GM19395 (cell line): ENCODE measurements around the gene SLC9A3.

Experiments used
- ATAC-seq: cut with Tn5 transposase; IDR thresholded peaks from one replicate; pipeline ENCODE4 v1.9.1; 2021; ENCODE audit warnings: mild to moderate bottlenecking, moderate library complexity; ENCODE audit not compliant: unreplicated experiment

SLC9A3 gene

DNA sequence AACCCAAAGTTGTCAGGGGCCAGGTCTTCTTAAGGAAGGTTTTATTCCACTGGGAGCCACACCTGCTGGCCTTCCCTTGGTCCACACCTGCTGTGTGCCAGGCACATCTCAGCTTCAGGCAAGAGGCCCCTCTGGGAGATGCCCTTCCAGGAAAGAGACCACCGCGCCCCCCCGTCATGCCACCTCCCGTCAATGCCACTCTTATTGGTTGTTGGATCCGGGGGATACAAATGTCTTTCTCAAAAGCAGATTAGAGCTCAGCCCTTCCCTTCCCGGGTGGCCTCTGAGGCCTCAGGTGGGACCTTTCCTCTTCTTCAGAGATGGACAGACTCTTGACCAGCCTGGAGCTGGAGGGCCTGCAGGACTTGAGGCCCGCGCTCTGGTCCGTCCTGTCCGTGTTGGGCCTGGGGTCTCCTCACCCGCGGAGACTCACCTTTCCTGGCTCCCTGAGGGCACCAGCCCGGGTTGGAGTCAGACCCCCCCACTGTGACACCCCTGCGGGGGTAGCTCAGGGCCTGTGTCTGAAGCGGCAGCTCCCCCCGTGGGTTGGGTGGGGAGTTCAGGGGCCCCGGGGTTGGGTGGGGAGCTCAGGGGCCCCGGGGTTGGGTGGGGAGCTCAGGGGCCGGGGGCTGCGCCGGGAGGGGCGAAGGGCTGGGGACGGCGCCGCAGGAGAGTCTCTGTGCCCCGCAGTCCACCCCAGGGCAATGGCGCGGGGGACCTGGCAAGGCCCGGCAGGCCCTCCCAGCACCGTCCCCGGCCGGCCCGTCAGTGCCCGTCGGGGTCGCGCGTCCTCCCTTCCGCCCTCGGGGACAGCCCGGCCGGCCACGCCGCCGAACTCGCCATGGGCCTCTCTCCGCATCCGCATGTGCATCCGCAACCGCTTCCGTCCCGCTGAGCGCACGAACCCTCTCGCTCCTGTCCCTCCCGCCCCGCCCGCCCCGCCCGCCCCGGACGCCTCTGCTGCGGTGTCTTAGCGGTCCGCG lies 3.7 kb upstream of the SLC9A3 start:
- ATAC-seq: no peak

DNA sequence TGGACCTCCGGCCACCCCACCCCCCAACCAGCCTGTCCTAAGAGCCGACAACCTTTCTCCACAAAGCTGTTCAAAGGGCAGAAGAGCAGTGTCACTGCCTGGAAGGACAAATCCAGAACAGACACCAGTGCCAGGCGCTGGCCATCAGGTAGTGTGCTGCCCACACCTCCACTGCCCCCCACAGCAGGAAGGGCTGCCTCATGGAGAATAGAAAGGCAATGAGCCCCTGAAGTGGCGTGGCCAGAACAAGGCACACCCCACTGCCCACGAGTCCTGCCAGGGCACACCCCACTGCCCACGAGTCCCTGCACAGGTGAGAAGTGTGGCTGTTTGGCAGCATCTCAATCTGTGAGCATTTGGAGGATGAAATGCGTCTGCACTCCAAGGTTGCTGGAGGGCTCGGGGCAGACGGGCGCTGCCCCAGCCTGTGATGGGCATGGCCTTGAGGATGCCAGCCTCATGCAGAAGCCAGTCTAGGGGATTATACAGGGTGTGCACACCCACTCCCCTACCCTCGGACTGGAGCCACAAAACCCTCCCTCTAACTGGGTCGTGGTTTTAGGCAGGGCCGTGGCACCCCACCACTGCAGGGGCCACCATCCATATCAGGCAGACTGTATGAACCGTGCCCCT lies 2.3 kb upstream of the SLC9A3 start:
- no peak for ATAC-seq

DNA sequence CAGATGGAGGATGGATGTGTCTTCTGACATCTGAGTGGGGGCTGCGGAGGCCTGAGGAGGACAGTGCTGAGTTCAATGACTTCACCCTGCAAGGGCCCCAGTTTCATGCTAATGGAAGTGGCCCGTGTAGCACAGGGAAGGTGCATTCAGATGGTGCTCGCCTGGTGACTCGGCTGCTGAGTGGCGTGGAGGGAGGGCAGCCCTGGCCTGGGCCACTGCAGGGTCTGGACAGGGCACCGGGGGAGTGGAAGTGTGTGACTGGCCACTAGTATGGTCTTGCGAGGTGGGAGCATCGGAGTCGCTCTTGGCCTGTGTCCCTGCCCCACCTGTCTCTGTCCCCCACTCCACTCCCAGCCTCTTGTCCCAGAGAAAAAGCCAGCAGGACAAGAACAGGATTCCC lies 1.7 kb upstream of the SLC9A3 start:
- ATAC-seq: no peak

DNA sequence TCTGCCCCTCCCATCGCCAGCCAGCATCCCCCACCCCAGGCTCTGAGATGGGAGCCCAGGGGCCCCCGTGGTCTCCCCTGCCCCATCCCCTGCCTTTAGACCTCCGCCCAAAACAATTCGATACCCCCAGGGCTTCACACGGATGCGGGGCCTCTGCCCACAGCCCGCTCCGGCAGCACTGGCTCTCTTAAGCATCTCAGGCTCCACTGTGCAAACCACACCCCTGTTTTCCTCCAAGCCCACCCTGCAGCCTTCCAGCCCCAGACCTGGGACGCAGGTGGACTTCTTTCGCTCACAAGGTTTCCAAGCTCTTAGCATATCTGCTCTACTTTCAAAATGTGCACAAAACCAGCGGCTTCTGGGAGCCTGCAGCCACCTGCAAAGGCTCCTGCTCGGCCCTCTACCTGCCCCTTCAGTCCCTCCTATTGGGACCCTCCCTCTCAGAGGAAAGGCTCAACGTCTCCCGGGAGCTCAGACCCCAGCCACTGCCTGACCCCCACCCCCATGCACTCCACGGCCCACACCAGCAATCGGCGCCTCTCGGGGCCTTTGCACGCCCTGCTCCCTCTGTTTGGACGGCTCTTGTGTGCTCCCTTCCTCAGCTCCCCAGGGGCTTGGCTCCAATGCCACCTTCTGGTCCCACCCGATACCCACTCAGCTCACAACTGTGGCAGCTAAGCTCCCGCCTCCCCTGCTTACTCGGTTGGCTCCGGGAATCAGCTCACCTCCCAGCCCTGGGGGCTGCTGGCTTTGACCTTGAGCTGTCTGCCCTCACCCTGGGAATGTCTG lies 918 bp upstream of the SLC9A3 start:
- no peak for ATAC-seq

DNA sequence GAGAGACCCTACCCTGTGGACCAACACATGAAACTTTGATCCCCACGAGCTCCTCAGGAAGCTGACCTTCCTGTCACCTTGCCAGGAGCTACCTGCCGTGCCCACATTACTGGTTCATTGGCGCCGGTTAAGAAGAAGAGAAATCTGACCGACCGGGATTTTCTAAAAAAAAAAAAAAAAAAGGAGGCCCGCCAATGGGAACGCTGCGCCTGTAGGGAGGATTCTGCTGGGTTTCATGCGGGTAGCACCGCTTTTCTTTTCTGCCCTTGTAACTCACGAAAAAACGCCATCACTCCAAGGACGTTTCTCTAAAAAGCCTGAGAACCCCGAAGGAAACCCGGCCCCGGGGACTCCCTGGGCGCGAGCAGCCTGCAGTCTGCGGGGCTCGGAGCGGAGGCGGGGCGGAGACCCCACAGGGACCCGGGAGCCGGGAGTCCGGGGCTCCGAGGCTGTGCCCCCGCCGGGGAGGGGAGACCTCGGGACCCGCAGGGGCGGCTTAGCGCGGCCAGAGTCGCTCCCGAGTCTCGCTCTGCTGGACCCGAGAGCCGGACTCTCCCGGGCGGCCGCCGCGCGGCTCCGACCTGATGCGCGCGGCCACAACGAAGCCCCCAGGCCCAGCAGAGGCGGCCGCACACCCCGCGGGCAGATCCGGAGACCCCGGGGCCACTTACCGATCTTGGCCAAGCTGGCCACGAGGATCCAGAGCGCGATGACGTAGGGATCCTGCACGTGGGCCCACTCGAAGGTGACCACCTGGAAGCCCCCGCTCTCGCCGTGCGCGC lies 617 bp downstream of the SLC9A3 start:
- no peak for ATAC-seq

DNA sequence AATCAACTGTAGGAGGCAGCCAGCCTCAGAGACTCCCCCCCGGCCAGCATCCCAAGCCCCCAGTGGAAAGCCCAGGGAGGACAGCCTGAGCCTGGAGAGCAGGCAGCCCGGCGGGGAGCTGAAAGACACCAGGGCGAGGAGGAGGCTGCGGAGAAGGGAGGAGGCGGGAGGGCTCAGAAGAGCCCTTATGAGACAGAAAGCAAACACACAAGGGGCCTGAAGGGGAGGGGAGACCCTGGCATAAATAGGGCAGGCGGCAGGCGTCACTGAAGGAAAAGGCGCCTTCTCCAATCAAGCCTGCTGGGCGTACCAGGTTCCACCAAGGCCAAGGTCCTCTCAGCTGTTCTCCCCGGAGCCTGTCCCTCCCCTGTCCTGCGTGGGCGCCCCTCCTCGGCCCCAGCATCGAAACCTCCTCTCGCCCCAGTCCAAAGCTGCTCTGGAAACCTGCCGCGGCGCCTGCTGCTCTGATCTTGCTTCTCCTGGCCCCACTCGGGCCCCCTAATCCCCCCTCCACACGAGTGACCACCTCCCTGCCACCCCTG lies 1.3 kb downstream of the SLC9A3 start:
- ATAC-seq: no peak

DNA sequence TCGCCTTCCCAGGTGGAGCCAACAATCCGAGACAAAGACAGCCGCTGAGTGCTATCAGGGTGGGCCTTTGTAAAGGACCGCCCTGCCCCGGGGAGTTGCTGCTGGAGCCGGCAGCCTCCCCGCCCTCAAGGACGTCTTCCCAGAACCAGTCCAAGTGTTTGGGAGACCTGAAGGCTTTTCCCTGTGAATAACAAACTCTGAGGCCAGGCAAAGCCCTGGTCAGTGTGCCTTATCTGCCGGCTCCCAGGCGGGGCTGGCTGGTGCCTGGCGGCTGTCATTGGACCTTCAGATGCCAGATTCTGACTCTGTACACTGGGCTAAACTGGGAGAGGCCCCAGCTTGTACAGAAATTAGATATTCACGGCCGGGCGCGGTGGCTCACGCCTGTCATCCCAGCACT lies 2.1 kb downstream of the SLC9A3 start:
- no peak for ATAC-seq

DNA sequence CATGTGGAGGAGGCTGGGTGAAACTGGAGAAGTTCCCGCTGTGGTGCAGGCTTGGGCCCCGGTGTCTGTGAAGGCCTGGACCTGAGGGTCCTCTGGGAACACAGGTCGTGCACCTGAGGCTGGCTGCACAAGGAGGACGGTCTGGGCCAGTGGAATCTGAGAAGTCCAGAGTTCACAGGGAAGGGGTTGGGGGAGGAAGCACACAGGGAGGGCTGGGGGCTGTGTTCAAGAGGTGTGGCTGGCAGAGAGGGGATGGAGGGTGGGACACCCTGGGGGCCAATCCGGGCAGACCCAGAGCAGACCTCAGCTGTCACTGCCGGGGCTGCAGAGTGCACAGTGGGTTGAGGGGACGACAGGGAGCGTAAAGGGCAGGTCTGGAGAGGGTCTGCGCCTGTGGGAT lies 2.6 kb downstream of the SLC9A3 start:
- no peak for ATAC-seq

DNA sequence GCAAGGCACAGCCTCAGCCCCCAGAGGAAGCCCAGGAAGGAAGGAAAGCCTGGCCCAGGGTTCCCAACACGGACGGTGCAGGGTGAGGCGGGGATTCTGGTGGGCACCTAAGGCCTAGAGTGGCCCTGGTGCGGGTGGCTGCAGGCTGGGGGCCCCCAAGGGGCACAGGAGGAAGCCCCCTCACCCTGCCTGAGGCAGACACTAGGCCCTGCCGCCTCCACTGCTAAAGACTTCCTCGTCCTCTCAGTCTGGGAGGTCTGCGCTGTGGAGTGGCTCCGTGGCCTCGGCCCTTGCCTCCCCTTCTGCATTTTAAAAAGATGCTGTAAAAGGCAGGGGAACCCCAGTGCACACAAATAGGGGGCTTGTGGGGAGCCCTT lies 3.4 kb downstream of the SLC9A3 start:
- ATAC-seq: no peak

DNA sequence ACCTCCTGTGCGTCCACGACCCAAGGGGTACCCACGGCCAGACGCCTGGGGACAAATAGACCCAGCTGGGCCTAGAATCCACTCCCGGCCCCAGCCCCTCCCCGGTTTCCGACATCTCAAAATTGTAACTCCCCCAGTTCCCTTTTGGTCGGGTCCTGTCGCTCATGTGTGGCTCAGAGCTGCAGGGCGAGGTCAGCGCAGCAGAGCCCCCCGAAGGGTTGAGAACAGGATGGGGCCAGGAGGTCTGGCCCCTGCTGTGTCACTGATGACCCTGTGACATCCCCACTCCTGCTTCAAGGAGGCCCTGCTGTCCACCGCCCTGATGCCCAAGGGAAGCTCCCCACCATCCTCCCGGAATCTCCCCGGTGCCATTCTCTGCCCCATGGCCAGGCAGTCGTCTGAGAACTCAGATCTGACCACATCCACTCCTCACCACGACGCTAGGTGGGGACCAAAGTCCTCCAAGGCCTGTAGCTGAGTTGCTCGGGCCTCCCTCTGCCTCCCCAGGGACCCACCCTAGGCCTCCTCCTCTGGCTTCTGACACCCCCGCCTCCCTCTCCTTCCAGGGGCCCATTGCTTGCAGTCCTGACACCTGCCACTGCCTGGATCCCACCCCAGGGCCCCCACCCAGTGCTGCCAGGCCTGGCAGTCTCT lies 3.9 kb downstream of the SLC9A3 start:
- no peak for ATAC-seq

DNA sequence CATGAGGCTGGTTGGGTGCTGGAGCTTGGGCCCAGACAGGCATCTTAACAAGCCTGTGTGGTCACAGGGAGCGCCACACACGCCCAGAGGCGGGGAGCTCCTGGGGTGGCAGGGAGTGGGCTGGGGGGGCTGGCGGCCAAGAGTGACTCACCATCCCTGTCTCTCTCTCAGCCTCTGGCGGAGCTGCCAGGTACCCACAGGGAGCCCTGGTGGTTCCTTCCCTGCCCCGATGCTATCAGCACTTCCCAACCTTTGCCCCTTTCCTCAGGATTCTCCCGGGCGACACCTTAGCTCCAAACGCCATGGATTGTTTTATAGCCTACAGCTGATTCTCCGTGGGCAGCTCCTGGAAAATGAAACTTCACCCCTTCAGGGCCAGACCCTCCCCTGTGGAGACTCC lies 5.5 kb downstream of the SLC9A3 start:
- ATAC-seq: no peak

DNA sequence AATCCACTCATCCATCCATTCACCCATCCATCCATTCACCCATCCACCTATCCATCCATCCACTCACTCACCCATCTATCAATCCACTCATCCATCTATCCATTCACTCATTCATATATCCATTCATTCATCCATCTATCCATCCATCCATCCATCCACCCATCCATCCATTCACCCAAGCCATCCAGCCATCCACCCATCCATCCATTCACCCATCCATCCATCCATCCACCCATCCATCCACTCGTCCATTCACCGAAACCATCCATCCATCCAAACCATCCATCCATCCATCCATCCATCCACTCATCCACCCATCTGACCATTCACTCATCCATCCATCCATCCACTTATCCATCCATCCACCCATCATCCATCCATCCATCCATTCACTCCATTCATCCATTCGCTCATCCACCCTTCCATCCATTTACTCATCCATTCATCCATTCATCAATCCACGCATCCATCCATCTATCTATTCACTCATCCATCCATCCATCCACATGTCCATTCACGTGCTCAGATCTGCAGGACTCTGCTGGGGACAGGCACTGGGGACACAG lies 6.6 kb downstream of the SLC9A3 start:
- no peak for ATAC-seq

DNA sequence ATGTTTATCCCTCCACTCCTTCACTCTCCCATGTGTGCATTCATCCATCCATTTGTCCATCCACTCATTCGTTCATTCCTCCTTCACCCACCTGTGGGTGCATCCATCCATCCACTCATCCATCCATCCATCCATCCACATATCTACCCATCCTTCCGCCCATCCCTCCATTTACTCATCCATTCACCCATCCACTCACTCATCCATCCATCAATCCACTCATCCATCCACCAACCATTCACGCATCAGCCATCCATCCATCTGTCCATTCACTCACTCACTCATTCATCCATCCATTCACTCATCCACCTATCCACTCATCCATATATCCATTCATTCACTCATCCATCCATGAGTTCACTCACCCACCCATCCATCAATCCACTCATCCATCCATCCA lies 7.3 kb downstream of the SLC9A3 start:
- ATAC-seq: no peak

DNA sequence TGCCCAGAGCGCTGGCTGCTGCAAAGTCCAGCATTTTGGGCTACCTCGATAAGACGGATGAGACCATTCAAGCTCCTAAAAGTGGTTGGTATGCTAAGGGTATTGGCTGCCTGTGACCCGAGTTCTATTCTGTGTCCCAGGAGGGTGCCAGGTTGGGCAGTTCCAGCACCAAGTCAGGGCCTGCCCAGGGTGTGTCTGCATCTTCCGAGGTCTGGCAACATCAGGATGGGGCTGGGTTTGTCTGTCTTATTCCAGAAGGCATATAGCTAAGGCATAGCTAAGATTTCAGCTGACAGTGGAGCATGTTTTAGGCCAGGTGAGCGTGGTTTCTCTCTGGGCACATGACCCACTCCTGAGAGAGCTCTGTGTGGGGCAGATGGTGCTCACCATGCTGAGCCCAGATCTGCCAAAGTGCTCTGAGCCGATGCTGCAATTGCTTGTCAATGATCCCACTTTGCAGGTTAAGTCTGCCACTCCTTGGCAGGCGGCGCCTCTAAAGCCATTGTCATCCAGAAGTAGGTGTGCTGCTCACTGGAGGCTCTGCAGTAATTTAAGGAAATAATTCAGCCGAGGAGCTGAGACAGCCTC lies 7.8 kb downstream of the SLC9A3 start:
- ATAC-seq: no peak

DNA sequence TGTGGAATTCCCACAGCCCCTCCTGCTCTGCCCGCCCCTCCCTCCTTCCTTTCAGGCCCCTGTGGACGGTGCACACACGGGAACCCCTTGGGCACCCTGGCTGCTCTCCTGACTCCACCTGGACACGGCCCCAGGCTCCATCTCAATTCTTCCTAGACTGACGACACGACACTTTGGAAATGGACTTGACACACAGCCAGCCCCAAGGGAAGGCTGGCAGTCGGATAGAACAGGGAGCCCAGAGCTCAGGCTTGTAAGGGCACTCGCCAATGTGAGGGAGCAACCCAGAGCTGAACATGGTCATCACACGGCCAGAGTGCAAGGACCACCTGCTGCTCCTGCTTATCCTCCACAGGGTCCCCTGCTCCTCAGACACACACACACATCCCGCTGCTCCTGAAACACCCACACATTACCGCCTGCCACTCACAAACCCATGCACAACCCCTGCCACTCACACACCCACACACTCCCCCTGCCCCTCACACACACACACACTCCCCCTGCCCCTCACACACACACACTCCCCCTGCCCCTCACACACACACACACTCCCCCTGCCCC lies 8.9 kb downstream of the SLC9A3 start:
- ATAC-seq: no peak

DNA sequence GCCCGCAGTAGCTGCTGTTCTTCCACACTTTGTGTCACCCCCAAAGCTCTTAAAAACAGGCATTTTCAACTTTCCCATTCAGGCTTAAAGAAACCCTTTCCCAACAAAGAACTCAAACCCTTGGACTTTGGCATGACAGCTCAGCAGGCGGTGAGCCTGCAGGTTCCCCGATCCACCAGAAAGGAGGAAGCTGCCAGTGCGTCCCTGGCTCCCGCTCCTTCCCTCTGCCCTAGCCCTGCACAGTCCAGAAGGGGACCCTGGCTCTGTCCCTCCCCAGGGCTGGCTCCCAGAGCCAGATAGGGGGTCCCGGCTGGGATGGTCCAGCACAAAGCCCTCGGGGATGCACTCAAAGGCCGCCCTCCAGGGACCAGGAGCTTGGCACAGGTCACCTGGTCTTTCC lies 9.6 kb downstream of the SLC9A3 start:
- no peak for ATAC-seq

DNA sequence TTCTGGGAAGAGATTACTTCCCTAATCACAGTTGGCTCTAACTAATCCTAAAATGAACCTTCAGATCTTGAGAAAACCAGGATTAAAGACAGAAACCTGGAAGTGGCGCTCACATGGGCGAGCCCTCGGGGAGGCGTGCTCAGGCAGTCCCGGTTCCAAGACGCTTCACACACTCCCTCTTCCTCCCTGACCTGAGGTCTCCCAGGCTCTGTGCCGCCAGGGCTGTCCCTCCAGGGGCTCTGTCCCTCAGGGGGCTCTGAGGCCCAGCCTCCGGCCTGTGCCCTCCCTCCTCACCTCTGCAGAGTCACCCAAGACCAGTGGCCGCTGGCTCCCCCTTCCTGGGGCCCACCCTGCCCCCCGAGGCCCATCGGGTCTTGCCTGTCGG lies 10.2 kb downstream of the SLC9A3 start:
- no peak for ATAC-seq

DNA sequence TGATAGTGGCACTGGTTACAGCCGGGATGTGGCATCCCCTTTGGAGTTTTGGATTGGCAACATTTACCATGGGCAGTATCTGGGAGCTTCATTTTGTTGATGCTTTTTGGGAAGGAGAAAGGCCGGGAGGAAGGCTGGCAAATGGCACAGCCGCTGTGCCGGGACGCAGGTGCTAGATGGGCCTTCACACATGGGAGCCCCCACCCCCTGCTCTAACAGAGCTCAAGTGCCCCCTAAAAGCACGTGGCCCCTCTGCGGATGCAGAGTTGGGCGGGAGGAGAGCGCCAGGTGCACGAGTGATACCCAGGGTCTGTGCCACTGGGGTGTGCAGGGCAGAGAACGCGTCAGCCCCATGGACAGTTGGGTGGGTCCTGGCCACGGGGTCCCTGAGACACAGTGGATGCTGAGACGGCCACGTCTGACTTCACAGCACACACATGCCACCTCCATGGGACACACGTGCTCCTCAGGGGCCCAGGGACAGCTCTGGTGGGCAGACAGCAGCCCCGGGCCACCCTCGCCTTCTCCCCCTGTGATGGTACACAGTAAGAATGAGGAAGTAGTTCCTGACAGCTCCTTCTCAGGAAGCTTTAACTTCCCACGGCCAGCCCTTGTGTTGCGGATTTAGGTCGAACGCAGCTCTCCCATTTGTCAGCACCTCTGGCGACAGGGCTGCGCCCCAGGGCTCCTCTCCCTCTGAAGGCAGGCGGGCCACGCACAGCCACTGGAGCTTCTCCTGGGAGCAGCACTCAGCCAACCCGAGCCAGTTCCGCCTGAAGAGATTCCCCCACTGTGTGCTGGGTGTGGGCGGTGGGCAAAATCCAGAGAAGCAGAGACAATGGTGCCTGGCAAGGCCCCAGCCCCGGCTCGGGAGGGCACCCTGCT lies 10.8 kb downstream of the SLC9A3 start:
- no peak for ATAC-seq
